Testis (tissue), 2 donors: Measurements from ENCODE around the gene LSM3.

Experiments used
- CTCF ChIP-seq, 3 experiments: fragments of 450-650 bp in 2 of 3; fragments of 200-600 bp in 1 of 3; sonication (generic) in 1 of 3; IDR thresholded peaks; one replicate each; pipeline ENCODE4 v1.5.1; 2016 to 2019; ENCODE audit warnings: antibody characterized with exemption in 3 of 3, mild to moderate bottlenecking in 2 of 3, moderate library complexity in 1 of 3
- POLR2A ChIP-seq: fragments of 450-650 bp; IDR thresholded peaks from one replicate; pipeline ENCODE4 v1.6.1; 2017; ENCODE audit warnings: antibody characterized with exemption, mild to moderate bottlenecking, moderate library complexity

DNA sequence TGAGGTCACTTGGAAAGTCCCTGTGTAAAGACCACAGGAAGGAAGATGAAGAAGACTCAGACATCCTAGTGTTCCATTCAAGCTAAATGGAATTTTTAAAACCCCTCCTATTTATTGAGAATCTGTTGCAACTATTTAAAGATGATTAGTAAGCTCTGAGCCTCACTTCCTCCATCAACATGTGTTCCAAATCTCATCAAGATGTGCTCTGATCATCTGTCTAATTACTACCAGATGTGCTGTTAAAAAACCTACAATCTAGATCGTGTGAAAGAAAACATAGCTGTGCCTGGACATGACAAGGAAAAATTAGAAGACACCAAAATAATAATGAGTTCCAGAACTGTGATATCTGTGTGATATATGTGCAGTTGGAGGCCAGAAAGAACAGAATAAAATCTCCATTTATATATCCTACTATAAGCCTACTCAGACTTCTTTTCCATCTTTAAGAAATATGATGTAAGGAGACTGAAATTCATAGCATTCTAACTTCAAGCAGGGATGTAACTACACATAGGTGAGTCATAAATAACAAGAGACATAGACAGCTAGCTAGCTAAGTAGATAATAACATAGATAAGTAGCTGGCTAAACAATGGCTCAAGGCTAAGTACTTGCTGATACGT lies 8.0 kb upstream of the LSM3 start:
- TF ChIP-seq CTCF (IDR thresholded peaks at IDR 0.05), result no peak
- TF ChIP-seq POLR2A, result no peak
